GM23338 (cell line): ENCODE measurements around the gene SGCD. TPM values are rescaled to one million over a fixed set of nuclear protein-coding genes. Genes with fewer than 3 reads are reported as not detected.

Source experiments
- ATAC-seq: fragments of 200-7000 bp; cut with Tn5 transposase; 3 replicates; pipeline ENCODE4 v1.9.1; 2020
- DNase-seq: peaks from one replicate; pipeline ENCODE4 v3.0.0-alpha.2; 2015; ENCODE audit warnings: low spot score
- H2AFZ ChIP-seq: fragments of 200-600 bp; sonication (generic); 2 replicates; pipeline ENCODE4 v1.8.0; 2016; ENCODE audit warnings: antibody characterized with exemption, mild to moderate bottlenecking, moderate library complexity
- H3F3A ChIP-seq: fragments of 200-600 bp; sonication (generic); replicated peaks from 2 replicates; pipeline ENCODE4 v1.8.0; 2017; ENCODE audit warnings: antibody characterized with exemption, mixed run types, low read depth
- H3K27ac ChIP-seq: fragments of 200-600 bp; sonication (generic); 2 replicates; pipeline ENCODE4 v1.6.1; 2016; ENCODE audit warnings: low read depth
- H3K27me3 ChIP-seq: fragments of 200-600 bp; sonication (generic); 2 replicates; pipeline ENCODE4 v1.8.0; 2016; ENCODE audit warnings: mild to moderate bottlenecking, mixed run types, moderate library complexity; ENCODE audit not compliant: insufficient read depth
- H3K36me3 ChIP-seq: fragments of 200-600 bp; sonication (generic); 2 replicates; pipeline ENCODE4 v1.8.0; 2016; ENCODE audit warnings: mild to moderate bottlenecking; ENCODE audit not compliant: insufficient read depth
- H3K4me1 ChIP-seq: fragments of 200-600 bp; sonication (generic); 2 replicates; pipeline ENCODE4 v1.8.0; 2016; ENCODE audit warnings: mild to moderate bottlenecking, moderate library complexity; ENCODE audit not compliant: insufficient read depth
- H3K4me2 ChIP-seq: fragments of 200-600 bp; sonication (generic); 2 replicates; pipeline ENCODE4 v1.7.1; 2017; ENCODE audit warnings: mixed run types
- H3K4me3 ChIP-seq: fragments of 200-600 bp; sonication (generic); 2 replicates; pipeline ENCODE4 v1.6.1; 2016; ENCODE audit warnings: mixed run types
- H3K79me2 ChIP-seq: fragments of 200-600 bp; sonication (generic); replicated peaks from 2 replicates; pipeline ENCODE4 v1.8.0; 2017; ENCODE audit warnings: mild to moderate bottlenecking; ENCODE audit not compliant: insufficient read depth
- H3K9me2 ChIP-seq: fragments of 200-600 bp; sonication (generic); 2 replicates; pipeline ENCODE4 v1.8.0; 2017; ENCODE audit not compliant: insufficient read depth
- H4K20me1 ChIP-seq: fragments of 200-600 bp; sonication (generic); replicated peaks from 2 replicates; pipeline ENCODE4 v1.8.0; 2017; ENCODE audit warnings: mild to moderate bottlenecking; ENCODE audit not compliant: insufficient read depth
- H3K27ac Mint-ChIP-seq: 2 replicates; pipeline ENCODE4 v1.8.0; 2020; ENCODE audit warnings: inconsistent platforms, mild to moderate bottlenecking, moderate library complexity, mixed read lengths
- H3K27me3 Mint-ChIP-seq: 3 replicates; pipeline ENCODE4 v1.8.0; 2022; ENCODE audit warnings: low read depth, mild to moderate bottlenecking, moderate library complexity, mixed read lengths, inconsistent platforms; ENCODE audit not compliant: insufficient read depth, poor library complexity
- H3K36me3 Mint-ChIP-seq: 3 replicates; pipeline ENCODE4 v1.8.0; 2021; ENCODE audit warnings: low read depth, mild to moderate bottlenecking, inconsistent platforms, moderate library complexity, mixed read lengths
- H3K4me1 Mint-ChIP-seq: 3 replicates; pipeline ENCODE4 v1.8.0; 2020; ENCODE audit warnings: mild to moderate bottlenecking, inconsistent platforms, mixed read lengths
- H3K4me3 Mint-ChIP-seq: 3 replicates; pipeline ENCODE4 v1.8.0; 2021; ENCODE audit warnings: moderate library complexity, mild to moderate bottlenecking, inconsistent platforms, mixed read lengths
- H3K9me3 Mint-ChIP-seq: 3 replicates; pipeline ENCODE4 v1.8.0; 2020; ENCODE audit warnings: moderate library complexity, mild to moderate bottlenecking, inconsistent platforms, mixed read lengths
- CREB1 ChIP-seq: fragments of 250-450 bp; sonication (Bioruptor Pico); IDR thresholded peaks from 2 replicates; pipeline ENCODE4 v1.5.0; 2020; ENCODE audit warnings: low read depth, mild to moderate bottlenecking, moderate library complexity
- CTCF ChIP-seq, 2 experiments: fragments of 200-600 bp in 1 of 2; sonication (generic) in 1 of 2; conservative IDR thresholded peaks; 2 replicates each; pipeline versions ENCODE4 v1.5.1 to v1.6.1; 2016 to 2017; ENCODE audit warnings: antibody characterized with exemption in 2 of 2, low read depth in 2 of 2, mild to moderate bottlenecking in 2 of 2, moderate library complexity in 1 of 2
- ETS1 ChIP-seq: IDR thresholded peaks from 2 replicates; pipeline ENCODE4 v1.6.1; 2016; ENCODE audit warnings: antibody characterized with exemption
- EZH2phosphoT487 ChIP-seq: fragments of 200-600 bp; sonication (generic); IDR thresholded peaks from one replicate; pipeline ENCODE4 v1.8.1; 2018; ENCODE audit warnings: antibody characterized with exemption; ENCODE audit not compliant: unreplicated experiment
- JUNB ChIP-seq: IDR thresholded peaks from one replicate; pipeline ENCODE4 v1.6.1; 2016; ENCODE audit warnings: antibody characterized with exemption; ENCODE audit not compliant: unreplicated experiment
- NANOG ChIP-seq: IDR thresholded peaks from 2 replicates; pipeline ENCODE4 v1.6.1; 2016; ENCODE audit warnings: antibody characterized with exemption, borderline replicate concordance
- POLR2AphosphoS5 ChIP-seq: IDR thresholded peaks from 2 replicates; pipeline ENCODE4 v1.6.1; 2016; ENCODE audit warnings: antibody characterized with exemption, low read depth
- REST ChIP-seq: IDR thresholded peaks from one replicate; pipeline ENCODE4 v1.6.1; 2018; ENCODE audit warnings: antibody characterized with exemption; ENCODE audit not compliant: unreplicated experiment
- ZNF114 ChIP-seq: fragments of 250-450 bp; sonication (Bioruptor Pico); IDR thresholded peaks from 2 replicates; pipeline ENCODE4 v1.5.0; 2020; ENCODE audit warnings: mild to moderate bottlenecking, moderate library complexity
- long read RNA-seq: library from polyadenylated mRNA; unstranded; transcript quantifications from one replicate; pipeline ENCODE4 v2.0.0, GENCODE V29; 2020; ENCODE audit not compliant: unreplicated experiment
- polyA plus RNA-seq: library from polyadenylated mRNA; unstranded; fragments of >200 nt; fragmentation: Nextera tagmentation; extraction: Ambion mirVana; gene quantifications from 2 replicates; pipeline ENCODE4 v1.2.1, GENCODE V29; 2016
- total RNA-seq: library from RNA; depleted of rRNA; stranded (reverse); fragments of >200 nt; shearing (Covaris generic); gene quantifications from 2 replicates; pipeline ENCODE4 v1.2.3, GENCODE V29; 2014; rRNA removed

Gene SGCD
- total RNA-seq (0.03 TPM in 1 of 2 replicates, not detected in the other), polyA plus RNA-seq (0.05 and 0.07 TPM in 2 replicates)
- long read RNA-seq, result 0 reads

- Mint-ChIP-seq H3K36me3 (no peaks in the 10 kb centered on the region), H3K27me3 (peaks cover 3% of the 10 kb centered on the region), H3K9me3 (no peaks in the 10 kb centered on the region; the same call in 1 of the 3 replicates), H3K4me1 (peaks cover 3% of the 10 kb centered on the region), H3K27ac (peak within 1 kb of the TSS; percentile 40; the same call in 1 of the 2 replicates), H3K4me3 (no peak within 1 kb of the TSS)
- Histone ChIP-seq H3K9me2 (peaks cover 12% of the 10 kb centered on the region), H2AFZ (peak within 1 kb of the TSS; percentile 91), H3K4me2 (no peak within 1 kb of the TSS), H3K27me3 (no peaks in the 10 kb centered on the region), H3K4me3 (no peak within 1 kb of the TSS), H3K27ac (no peak within 1 kb of the TSS), H3F3A (no peaks in the 10 kb centered on the region), H3K36me3 (no peaks in the 10 kb centered on the region), H4K20me1 (no peaks in the 10 kb centered on the region), H3K4me1 (no peaks in the 10 kb centered on the region), H3K79me2 (no peaks in the 10 kb centered on the region)
- peak; percentile 69 for ATAC-seq
- DNase-seq, result peak; percentile 16
- TF ChIP-seq CTCF (conservative IDR thresholded peaks at IDR 0.05; ENCODE audit: low read depth in 2 of 2), result no peak
- TF ChIP-seq ZNF114 (CRISPR knock-in tag), result no peak
- TF ChIP-seq ETS1, result no peak
- TF ChIP-seq JUNB, result no peak
- TF ChIP-seq CREB1 (CRISPR knock-in tag), result no peak
Measured at GRCh38 chr5:156326718-156327259, at the start of gene SGCD. TSS of gene SGCD (plus strand) at chr5:156327164.

GRCh38 chr5:156277290-156277689, 49.7 kb upstream of the SGCD start:
- no peaks in the 10 kb centered on the region; the same call in 2 of the 3 replicates for H3K4me1 Mint-ChIP-seq
- H4K20me1 ChIP-seq, result no peaks in the 10 kb centered on the region
- ATAC-seq, result no peak
- H3K79me2 ChIP-seq, result no peaks in the 10 kb centered on the region
- H3F3A ChIP-seq, result no peaks in the 10 kb centered on the region
- H3K4me3 Mint-ChIP-seq, result no peak overlapping the region
- H3K4me2 ChIP-seq, result no peak overlapping the region
- no peaks in the 10 kb centered on the region for H3K9me3 Mint-ChIP-seq
- H3K27me3 Mint-ChIP-seq, result no peaks in the 10 kb centered on the region
- no peak overlapping the region for H3K27ac ChIP-seq
- no peak overlapping the region for H3K4me3 ChIP-seq
- DNase-seq, result no peak
- H3K36me3 Mint-ChIP-seq, result no peaks in the 10 kb centered on the region
- H3K9me2 ChIP-seq, result no peaks in the 10 kb centered on the region
- H3K27me3 ChIP-seq, result no peaks in the 10 kb centered on the region
- H2AFZ ChIP-seq, result no peak overlapping the region; the same call in 1 of the 2 replicates
- no peak overlapping the region for H3K27ac Mint-ChIP-seq
- H3K4me1 ChIP-seq, result peaks cover 10% of the 10 kb centered on the region; the same call in 1 of the 2 replicates
- H3K36me3 ChIP-seq, result no peaks in the 10 kb centered on the region
- no peak for TF ChIP-seq POLR2AphosphoS5
- no peak for TF ChIP-seq JUNB
- no peak for TF ChIP-seq NANOG
- no peak for TF ChIP-seq REST
- TF ChIP-seq ETS1, result no peak
- TF ChIP-seq EZH2phosphoT487, result no peak
